HEK293 (cell line): ENCODE measurements around the gene FCRL4.

Source experiments
- CTCF ChIA-PET: fragments of 350-600 bp; formaldehyde crosslinking; extraction: SDS; loops from one replicate; lab custom pipeline; 2021; ENCODE audit warnings: antibody characterized with exemption; lab: Yijun Ruan, JAX
- POLR2A ChIA-PET: fragments of 300-600 bp; formaldehyde crosslinking; extraction: SDS; loops from one replicate; lab custom pipeline; 2020; ENCODE audit warnings: antibody characterized with exemption, inconsistent platforms; lab: Yijun Ruan, JAX
- H3K27ac ChIP-seq: fragments of 200-500 bp; sonication (Bioruptor generic); 2 replicates; pipeline ENCODE4 v1.5.1; 2014; ENCODE audit warnings: low read depth, low read length, control low read depth, inconsistent platforms; ENCODE audit errors: extremely low read depth
- H3K36me3 ChIP-seq, 2 experiments: fragments of 200-500 bp in 1 of 2; sonication (Bioruptor generic) in 1 of 2; 1 replicate in 1 of 2; 2 replicates in 1 of 2; pipeline ENCODE4 v1.5.1; 2014 to 2017; ENCODE audit warnings: inconsistent platforms in 2 of 2, low read length in 2 of 2; ENCODE audit not compliant: control insufficient read depth in 2 of 2, insufficient read depth in 1 of 2
- H3K4me1 ChIP-seq: fragments of 200-500 bp; sonication (Bioruptor generic); 2 replicates; pipeline ENCODE4 v1.5.1; 2014; ENCODE audit warnings: mild to moderate bottlenecking, low read length, inconsistent platforms; ENCODE audit not compliant: control insufficient read depth, insufficient read depth
- H3K4me3 ChIP-seq: 2 replicates; pipeline ENCODE4 v1.5.1; 2011; ENCODE audit warnings: low read depth, mild to moderate bottlenecking, control low read depth, low read length, moderate library complexity
- H3K9me3 ChIP-seq: fragments of 200-500 bp; sonication (Bioruptor generic); 2 replicates; pipeline ENCODE4 v1.5.1; 2014; ENCODE audit warnings: low read depth, low read length, inconsistent platforms; ENCODE audit not compliant: control insufficient read depth, insufficient read depth
- MEIS1 ChIP-seq: sonication (generic); formaldehyde crosslinking; IDR thresholded peaks from 2 replicates; pipeline ENCODE4 v1.8.1; 2022; ENCODE audit warnings: missing genetic modification reagents, mild to moderate bottlenecking, borderline replicate concordance
- ZBTB20 ChIP-seq: fragments of 450-650 bp; formaldehyde crosslinking; IDR thresholded peaks from 2 replicates; pipeline ENCODE4 v1.5.1; 2016; ENCODE audit warnings: missing biosample characterization, missing genetic modification characterization
- ZFHX2 ChIP-seq: fragments of 450-650 bp; formaldehyde crosslinking; conservative IDR thresholded peaks from 2 replicates; pipeline ENCODE4 v1.5.1; 2016; ENCODE audit warnings: missing biosample characterization, missing genetic modification characterization
- ZFP37 ChIP-seq: fragments of 450-650 bp; formaldehyde crosslinking; IDR thresholded peaks from 2 replicates; pipeline ENCODE4 v1.5.1; 2016; ENCODE audit warnings: missing biosample characterization, missing genetic modification characterization
- ZNF184 ChIP-seq: fragments of 450-650 bp; IDR thresholded peaks from 2 replicates; pipeline ENCODE4 v1.5.1; 2018; ENCODE audit warnings: missing biosample characterization, mild to moderate bottlenecking, missing genetic modification characterization
- ZNF335 ChIP-seq: fragments of 450-650 bp; formaldehyde crosslinking; conservative IDR thresholded peaks from 2 replicates; pipeline ENCODE4 v1.5.1; 2016; ENCODE audit warnings: missing biosample characterization, missing genetic modification characterization
- ZNF341 ChIP-seq: fragments of 450-650 bp; formaldehyde crosslinking; IDR thresholded peaks from 2 replicates; pipeline ENCODE4; 2016; ENCODE audit warnings: low read depth, missing biosample characterization, missing genetic modification characterization
- ZNF394 ChIP-seq: fragments of 450-650 bp; formaldehyde crosslinking; IDR thresholded peaks from 2 replicates; pipeline ENCODE4 v1.5.1; 2016; ENCODE audit warnings: missing biosample characterization, missing genetic modification characterization, mild to moderate bottlenecking, moderate library complexity, borderline replicate concordance
- ZNF404 ChIP-seq: fragments of 450-650 bp; formaldehyde crosslinking; IDR thresholded peaks from 2 replicates; pipeline ENCODE4 v1.5.1; 2017; ENCODE audit warnings: missing biosample characterization, missing genetic modification characterization
- ZNF571 ChIP-seq: fragments of 450-650 bp; formaldehyde crosslinking; IDR thresholded peaks from 2 replicates; pipeline ENCODE4 v1.5.0; 2017; ENCODE audit warnings: missing biosample characterization, missing genetic modification characterization
- ZNF596 ChIP-seq: fragments of 450-650 bp; IDR thresholded peaks from 2 replicates; pipeline ENCODE4 v1.5.0; 2018; ENCODE audit warnings: missing biosample characterization, mild to moderate bottlenecking, missing genetic modification characterization, moderate library complexity
- ZNF629 ChIP-seq: fragments of 450-650 bp; formaldehyde crosslinking; IDR thresholded peaks from 2 replicates; pipeline ENCODE4 v1.5.1; 2017; ENCODE audit warnings: missing biosample characterization, missing genetic modification characterization
- ZNF76 ChIP-seq: fragments of 450-650 bp; formaldehyde crosslinking; IDR thresholded peaks from 2 replicates; pipeline ENCODE4; 2016; ENCODE audit warnings: low read depth, missing biosample characterization, missing genetic modification characterization, borderline replicate concordance
- ZNF792 ChIP-seq: fragments of 450-650 bp; formaldehyde crosslinking; IDR thresholded peaks from 2 replicates; pipeline ENCODE4 v1.5.1; 2016; ENCODE audit warnings: missing biosample characterization, missing genetic modification characterization
- TF ChIP-seq, protein P1 (sequence below): fragments of 450-650 bp; formaldehyde crosslinking; IDR thresholded peaks from 2 replicates; pipeline ENCODE4 v1.5.1; 2016; ENCODE audit warnings: missing biosample characterization, missing genetic modification characterization
- TF ChIP-seq, protein P2 (sequence below): fragments of 450-650 bp; formaldehyde crosslinking; IDR thresholded peaks from 2 replicates; pipeline ENCODE4 v1.5.1; 2016; ENCODE audit warnings: missing biosample characterization, missing genetic modification characterization, borderline replicate concordance
- TF ChIP-seq, protein P3 (sequence below): fragments of 450-650 bp; formaldehyde crosslinking; IDR thresholded peaks from 2 replicates; pipeline ENCODE4 v1.5.1; 2017; ENCODE audit warnings: missing biosample characterization, missing genetic modification characterization
- TF ChIP-seq, protein P4 (sequence below): fragments of 450-650 bp; formaldehyde crosslinking; conservative IDR thresholded peaks from 2 replicates; pipeline ENCODE4 v1.5.1; 2016; ENCODE audit warnings: low read depth, missing biosample characterization, missing genetic modification characterization
- TF ChIP-seq, protein P5 (sequence below): fragments of 450-650 bp; formaldehyde crosslinking; IDR thresholded peaks from 2 replicates; pipeline ENCODE4 v1.5.1; 2016; ENCODE audit warnings: missing biosample characterization, missing genetic modification characterization
- TF ChIP-seq, protein P6 (sequence below): fragments of 450-650 bp; formaldehyde crosslinking; IDR thresholded peaks from 2 replicates; pipeline ENCODE4 v1.5.1; 2016; ENCODE audit warnings: missing biosample characterization, missing genetic modification characterization

The FCRL4 gene

DNA sequence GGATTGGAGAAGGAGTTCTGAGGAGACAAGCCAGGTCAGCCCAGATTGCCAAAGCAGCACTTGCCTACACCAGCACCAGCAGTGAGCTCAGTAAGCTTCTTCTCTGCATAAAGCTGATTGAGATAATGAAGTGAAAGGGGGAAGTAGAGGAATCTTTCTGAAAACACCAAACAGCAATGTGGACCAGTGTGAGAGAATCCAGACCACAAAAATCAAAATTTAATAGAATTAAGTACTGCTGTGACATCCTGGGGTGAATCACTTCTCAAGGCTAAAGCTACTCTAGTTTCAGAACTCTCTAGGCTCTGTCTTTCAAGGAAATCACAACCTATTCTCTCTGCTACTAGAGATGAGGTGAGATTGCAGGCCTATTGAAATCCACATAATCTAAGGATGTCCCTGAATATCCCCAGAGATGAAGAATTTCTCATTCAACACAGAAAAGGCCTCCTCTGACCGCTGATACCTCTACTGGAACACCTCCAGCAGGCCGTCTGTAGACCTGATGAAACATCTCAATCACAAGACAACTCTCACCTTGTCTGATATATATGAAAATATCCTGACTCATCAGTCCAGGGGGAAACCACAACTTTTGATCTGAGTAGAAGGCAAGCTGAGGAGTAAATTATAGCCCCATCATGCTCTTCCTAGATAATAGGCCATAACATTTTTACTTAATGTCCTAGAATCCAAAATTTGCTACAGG lies at the start of gene FCRL4:
TSS of gene FCRL4 (minus strand) at position 127 of the 709 bp plus-strand sequence. CDS start 141 bp downstream, outside the sequence.
- TF ChIP-seq ZNF596 (tag by site-specific recombination) (no peak), ZBTB20 (tag by site-specific recombination) (no peak), ZNF571 (tag by site-specific recombination) (no peak), ZNF341 (tag by site-specific recombination) (no peak), MEIS1 (CRISPR knock-in tag) (no peak), ZFP37 (tag by site-specific recombination) (no peak)
- TF ChIP-seq, protein P1, sequence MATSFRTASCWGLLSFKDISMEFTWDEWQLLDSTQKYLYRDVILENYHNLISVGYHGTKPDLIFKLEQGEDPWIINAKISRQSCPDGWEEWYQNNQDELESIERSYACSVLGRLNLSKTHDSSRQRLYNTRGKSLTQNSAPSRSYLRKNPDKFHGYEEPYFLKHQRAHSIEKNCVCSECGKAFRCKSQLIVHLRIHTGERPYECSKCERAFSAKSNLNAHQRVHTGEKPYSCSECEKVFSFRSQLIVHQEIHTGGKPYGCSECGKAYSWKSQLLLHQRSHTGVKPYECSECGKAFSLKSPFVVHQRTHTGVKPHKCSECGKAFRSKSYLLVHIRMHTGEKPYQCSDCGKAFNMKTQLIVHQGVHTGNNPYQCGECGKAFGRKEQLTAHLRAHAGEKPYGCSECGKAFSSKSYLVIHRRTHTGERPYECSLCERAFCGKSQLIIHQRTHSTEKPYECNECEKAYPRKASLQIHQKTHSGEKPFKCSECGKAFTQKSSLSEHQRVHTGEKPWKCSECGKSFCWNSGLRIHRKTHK, result no peak
- TF ChIP-seq, protein P2, sequence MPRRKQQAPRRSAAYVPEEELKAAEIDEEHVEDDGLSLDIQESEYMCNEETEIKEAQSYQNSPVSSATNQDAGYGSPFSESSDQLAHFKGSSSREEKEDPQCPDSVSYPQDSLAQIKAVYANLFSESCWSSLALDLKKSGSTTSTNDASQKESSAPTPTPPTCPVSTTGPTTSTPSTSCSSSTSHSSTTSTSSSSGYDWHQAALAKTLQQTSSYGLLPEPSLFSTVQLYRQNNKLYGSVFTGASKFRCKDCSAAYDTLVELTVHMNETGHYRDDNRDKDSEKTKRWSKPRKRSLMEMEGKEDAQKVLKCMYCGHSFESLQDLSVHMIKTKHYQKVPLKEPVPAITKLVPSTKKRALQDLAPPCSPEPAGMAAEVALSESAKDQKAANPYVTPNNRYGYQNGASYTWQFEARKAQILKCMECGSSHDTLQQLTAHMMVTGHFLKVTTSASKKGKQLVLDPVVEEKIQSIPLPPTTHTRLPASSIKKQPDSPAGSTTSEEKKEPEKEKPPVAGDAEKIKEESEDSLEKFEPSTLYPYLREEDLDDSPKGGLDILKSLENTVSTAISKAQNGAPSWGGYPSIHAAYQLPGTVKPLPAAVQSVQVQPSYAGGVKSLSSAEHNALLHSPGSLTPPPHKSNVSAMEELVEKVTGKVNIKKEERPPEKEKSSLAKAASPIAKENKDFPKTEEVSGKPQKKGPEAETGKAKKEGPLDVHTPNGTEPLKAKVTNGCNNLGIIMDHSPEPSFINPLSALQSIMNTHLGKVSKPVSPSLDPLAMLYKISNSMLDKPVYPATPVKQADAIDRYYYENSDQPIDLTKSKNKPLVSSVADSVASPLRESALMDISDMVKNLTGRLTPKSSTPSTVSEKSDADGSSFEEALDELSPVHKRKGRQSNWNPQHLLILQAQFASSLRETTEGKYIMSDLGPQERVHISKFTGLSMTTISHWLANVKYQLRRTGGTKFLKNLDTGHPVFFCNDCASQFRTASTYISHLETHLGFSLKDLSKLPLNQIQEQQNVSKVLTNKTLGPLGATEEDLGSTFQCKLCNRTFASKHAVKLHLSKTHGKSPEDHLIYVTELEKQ (tag by site-specific recombination), result no peak
- CTCF ChIA-PET, result interaction anchor here (0.7 kb wide), 1 partner anchor 226 kb away, joined by 5 read pairs; no protein-coding TSS in a partner anchor
- Histone ChIP-seq H3K36me3 (no peaks in the 10 kb centered on the region), H3K4me1 (no peaks in the 10 kb centered on the region), H3K9me3 (no peaks in the 10 kb centered on the region), H3K27ac (no peak within 1 kb of the TSS), H3K4me3 (no peak within 1 kb of the TSS)
- POLR2A ChIA-PET, result no interaction called here

DNA sequence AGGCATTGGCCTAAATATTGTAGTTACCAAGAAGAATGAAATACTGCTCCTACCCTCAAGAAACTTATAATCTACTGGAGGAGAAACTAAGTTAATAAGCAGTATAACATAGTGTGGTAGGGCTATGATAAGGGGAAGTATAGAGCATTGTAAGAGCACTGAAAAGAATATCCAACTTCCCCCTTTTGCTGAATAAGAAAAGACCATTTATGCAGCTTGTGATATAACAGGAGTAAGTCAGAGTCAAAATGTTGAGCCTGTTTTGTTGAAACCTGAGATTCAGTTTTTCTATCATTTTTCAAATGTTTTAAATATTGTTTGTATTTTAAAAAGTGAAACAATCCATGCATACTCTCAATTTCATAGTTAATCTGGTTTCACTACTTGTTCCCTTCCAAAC lies 48.3 kb upstream of the FCRL4 start:
- no peak overlapping the region for H3K4me3 ChIP-seq
- CTCF ChIA-PET, result no interaction called here
- H3K9me3 ChIP-seq, result no peaks in the 10 kb centered on the region
- H3K4me1 ChIP-seq, result no peaks in the 10 kb centered on the region
- POLR2A ChIA-PET, result no interaction called here
- no peak overlapping the region for H3K27ac ChIP-seq
- no peaks in the 10 kb centered on the region for H3K36me3 ChIP-seq
- no peak for TF ChIP-seq ZBTB20 (tag by site-specific recombination)
- no peak for TF ChIP-seq ZNF394 (tag by site-specific recombination)
- no peak for TF ChIP-seq ZNF792 (tag by site-specific recombination)
- TF ChIP-seq, protein P3, sequence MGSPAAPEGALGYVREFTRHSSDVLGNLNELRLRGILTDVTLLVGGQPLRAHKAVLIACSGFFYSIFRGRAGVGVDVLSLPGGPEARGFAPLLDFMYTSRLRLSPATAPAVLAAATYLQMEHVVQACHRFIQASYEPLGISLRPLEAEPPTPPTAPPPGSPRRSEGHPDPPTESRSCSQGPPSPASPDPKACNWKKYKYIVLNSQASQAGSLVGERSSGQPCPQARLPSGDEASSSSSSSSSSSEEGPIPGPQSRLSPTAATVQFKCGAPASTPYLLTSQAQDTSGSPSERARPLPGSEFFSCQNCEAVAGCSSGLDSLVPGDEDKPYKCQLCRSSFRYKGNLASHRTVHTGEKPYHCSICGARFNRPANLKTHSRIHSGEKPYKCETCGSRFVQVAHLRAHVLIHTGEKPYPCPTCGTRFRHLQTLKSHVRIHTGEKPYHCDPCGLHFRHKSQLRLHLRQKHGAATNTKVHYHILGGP (tag by site-specific recombination), result no peak
- TF ChIP-seq ZNF629 (tag by site-specific recombination), result no peak
- TF ChIP-seq ZFHX2 (tag by site-specific recombination), result no peak
- no peak for TF ChIP-seq ZNF404 (tag by site-specific recombination)
- TF ChIP-seq, protein P4, sequence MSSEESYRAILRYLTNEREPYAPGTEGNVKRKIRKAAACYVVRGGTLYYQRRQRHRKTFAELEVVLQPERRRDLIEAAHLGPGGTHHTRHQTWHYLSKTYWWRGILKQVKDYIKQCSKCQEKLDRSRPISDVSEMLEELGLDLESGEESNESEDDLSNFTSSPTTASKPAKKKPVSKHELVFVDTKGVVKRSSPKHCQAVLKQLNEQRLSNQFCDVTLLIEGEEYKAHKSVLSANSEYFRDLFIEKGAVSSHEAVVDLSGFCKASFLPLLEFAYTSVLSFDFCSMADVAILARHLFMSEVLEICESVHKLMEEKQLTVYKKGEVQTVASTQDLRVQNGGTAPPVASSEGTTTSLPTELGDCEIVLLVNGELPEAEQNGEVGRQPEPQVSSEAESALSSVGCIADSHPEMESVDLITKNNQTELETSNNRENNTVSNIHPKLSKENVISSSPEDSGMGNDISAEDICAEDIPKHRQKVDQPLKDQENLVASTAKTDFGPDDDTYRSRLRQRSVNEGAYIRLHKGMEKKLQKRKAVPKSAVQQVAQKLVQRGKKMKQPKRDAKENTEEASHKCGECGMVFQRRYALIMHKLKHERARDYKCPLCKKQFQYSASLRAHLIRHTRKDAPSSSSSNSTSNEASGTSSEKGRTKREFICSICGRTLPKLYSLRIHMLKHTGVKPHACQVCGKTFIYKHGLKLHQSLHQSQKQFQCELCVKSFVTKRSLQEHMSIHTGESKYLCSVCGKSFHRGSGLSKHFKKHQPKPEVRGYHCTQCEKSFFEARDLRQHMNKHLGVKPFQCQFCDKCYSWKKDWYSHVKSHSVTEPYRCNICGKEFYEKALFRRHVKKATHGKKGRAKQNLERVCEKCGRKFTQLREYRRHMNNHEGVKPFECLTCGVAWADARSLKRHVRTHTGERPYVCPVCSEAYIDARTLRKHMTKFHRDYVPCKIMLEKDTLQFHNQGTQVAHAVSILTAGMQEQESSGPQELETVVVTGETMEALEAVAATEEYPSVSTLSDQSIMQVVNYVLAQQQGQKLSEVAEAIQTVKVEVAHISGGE, result no peak
- no peak for TF ChIP-seq ZNF335 (tag by site-specific recombination)
- TF ChIP-seq ZNF184 (tag by site-specific recombination), result no peak
- TF ChIP-seq, protein P5, sequence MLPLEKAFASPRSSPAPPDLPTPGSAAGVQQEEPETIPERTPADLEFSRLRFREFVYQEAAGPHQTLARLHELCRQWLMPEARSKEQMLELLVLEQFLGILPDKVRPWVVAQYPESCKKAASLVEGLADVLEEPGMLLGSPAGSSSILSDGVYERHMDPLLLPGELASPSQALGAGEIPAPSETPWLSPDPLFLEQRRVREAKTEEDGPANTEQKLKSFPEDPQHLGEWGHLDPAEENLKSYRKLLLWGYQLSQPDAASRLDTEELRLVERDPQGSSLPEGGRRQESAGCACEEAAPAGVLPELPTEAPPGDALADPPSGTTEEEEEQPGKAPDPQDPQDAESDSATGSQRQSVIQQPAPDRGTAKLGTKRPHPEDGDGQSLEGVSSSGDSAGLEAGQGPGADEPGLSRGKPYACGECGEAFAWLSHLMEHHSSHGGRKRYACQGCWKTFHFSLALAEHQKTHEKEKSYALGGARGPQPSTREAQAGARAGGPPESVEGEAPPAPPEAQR, result no peak
- TF ChIP-seq ZNF76 (tag by site-specific recombination), result no peak
- TF ChIP-seq, protein P6, sequence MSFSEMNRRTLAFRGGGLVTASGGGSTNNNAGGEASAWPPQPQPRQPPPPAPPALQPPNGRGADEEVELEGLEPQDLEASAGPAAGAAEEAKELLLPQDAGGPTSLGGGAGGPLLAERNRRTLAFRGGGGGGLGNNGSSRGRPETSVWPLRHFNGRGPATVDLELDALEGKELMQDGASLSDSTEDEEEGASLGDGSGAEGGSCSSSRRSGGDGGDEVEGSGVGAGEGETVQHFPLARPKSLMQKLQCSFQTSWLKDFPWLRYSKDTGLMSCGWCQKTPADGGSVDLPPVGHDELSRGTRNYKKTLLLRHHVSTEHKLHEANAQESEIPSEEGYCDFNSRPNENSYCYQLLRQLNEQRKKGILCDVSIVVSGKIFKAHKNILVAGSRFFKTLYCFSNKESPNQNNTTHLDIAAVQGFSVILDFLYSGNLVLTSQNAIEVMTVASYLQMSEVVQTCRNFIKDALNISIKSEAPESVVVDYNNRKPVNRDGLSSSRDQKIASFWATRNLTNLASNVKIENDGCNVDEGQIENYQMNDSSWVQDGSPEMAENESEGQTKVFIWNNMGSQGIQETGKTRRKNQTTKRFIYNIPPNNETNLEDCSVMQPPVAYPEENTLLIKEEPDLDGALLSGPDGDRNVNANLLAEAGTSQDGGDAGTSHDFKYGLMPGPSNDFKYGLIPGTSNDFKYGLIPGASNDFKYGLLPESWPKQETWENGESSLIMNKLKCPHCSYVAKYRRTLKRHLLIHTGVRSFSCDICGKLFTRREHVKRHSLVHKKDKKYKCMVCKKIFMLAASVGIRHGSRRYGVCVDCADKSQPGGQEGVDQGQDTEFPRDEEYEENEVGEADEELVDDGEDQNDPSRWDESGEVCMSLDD, result no peak
